Neural cell (in vitro differentiated cells): Measurements from ENCODE around the gene USP11. TPM values are rescaled to one million over a fixed set of nuclear protein-coding genes. Genes with fewer than 3 reads are reported as not detected.

Experiments used
- H2AFZ ChIP-seq: fragments of 200-600, 300-800 bp; sonication (generic), shearing (Covaris generic); 2 replicates; pipeline ENCODE4 v1.6.0; 2014; ENCODE audit warnings: low read depth, mild to moderate bottlenecking, antibody characterized with exemption, low read length, moderate library complexity
- H3F3A ChIP-seq: fragments of 200-600 bp; shearing (Covaris generic); 2 replicates; pipeline ENCODE4 v1.6.1; 2016; ENCODE audit warnings: mild to moderate bottlenecking, moderate library complexity, mixed read lengths, antibody characterized with exemption, low read length; ENCODE audit not compliant: insufficient read depth, poor library complexity, severe bottlenecking
- H3K27ac ChIP-seq: fragments of 200-600, 300-800 bp; sonication (generic), shearing (Covaris generic); 2 replicates; pipeline ENCODE4 v1.5.1; 2014; ENCODE audit warnings: mild to moderate bottlenecking, low read length, moderate library complexity
- H3K27me3 ChIP-seq: fragments of 300-800, 200-600 bp; sonication (generic), shearing (Covaris generic); 2 replicates; pipeline ENCODE4 v1.6.0; 2014; ENCODE audit warnings: mild to moderate bottlenecking, low read depth, low read length, moderate library complexity; ENCODE audit not compliant: insufficient read depth
- H3K36me3 ChIP-seq: fragments of 300-800, 200-600 bp; sonication (generic), shearing (Covaris generic); 2 replicates; pipeline ENCODE4 v1.5.1; 2014; ENCODE audit warnings: mild to moderate bottlenecking, antibody characterized with exemption, low read length, moderate library complexity; ENCODE audit not compliant: insufficient read depth
- H3K4me2 ChIP-seq: fragments of 300-800, 200-600 bp; sonication (generic), shearing (Covaris generic); 2 replicates; pipeline ENCODE4 v1.6.0; 2014; ENCODE audit warnings: mild to moderate bottlenecking, low read length
- H3K4me3 ChIP-seq: fragments of 300-800, 200-600 bp; sonication (generic), shearing (Covaris generic); 2 replicates; pipeline ENCODE4 v1.5.1; 2014; ENCODE audit warnings: mild to moderate bottlenecking, low read length, moderate library complexity
- H3K79me2 ChIP-seq: fragments of 200-600 bp; shearing (Covaris generic); replicated peaks from 2 replicates; pipeline ENCODE4 v1.6.0; 2014; ENCODE audit warnings: mild to moderate bottlenecking, low read length, moderate library complexity; ENCODE audit not compliant: insufficient read depth
- H3K9ac ChIP-seq: fragments of 300-800, 200-600 bp; sonication (generic), shearing (Covaris generic); 2 replicates; pipeline ENCODE4 v1.6.1; 2016; ENCODE audit warnings: mild to moderate bottlenecking, low read length, mixed read lengths
- H3K9me2 ChIP-seq: fragments of 200-600 bp; shearing (Covaris generic); 2 replicates; pipeline ENCODE4 v1.6.1; 2016; ENCODE audit warnings: mild to moderate bottlenecking, low read length, mixed read lengths; ENCODE audit not compliant: insufficient read depth
- H3K9me3 ChIP-seq: fragments of 200-600, 300-800 bp; sonication (generic), shearing (Covaris generic); 2 replicates; pipeline ENCODE4 v1.6.1; 2016; ENCODE audit warnings: mild to moderate bottlenecking, mixed run types, low read length, moderate library complexity, mixed read lengths
- H4K20me1 ChIP-seq: fragments of 200-600 bp; shearing (Covaris generic); 2 replicates; pipeline ENCODE4 v1.6.1; 2016; ENCODE audit warnings: mild to moderate bottlenecking, mixed run types; ENCODE audit not compliant: insufficient read depth
- EP300 ChIP-seq: fragments of 450-650 bp; conservative IDR thresholded peaks from 2 replicates; pipeline ENCODE4 v1.6.1; 2014; ENCODE audit warnings: antibody characterized with exemption, mild to moderate bottlenecking, moderate library complexity; ENCODE audit not compliant: poor library complexity, severe bottlenecking
- EZH2 ChIP-seq: fragments of 200-600, 300-800 bp; shearing (Covaris generic), sonication (generic); IDR thresholded peaks from 2 replicates; pipeline ENCODE4 v1.6.1; 2014; ENCODE audit warnings: antibody characterized with exemption, low read length, borderline replicate concordance, mild to moderate bottlenecking; ENCODE audit not compliant: insufficient read depth, poor library complexity, severe bottlenecking
- MXI1 ChIP-seq: fragments of 450-650 bp; conservative IDR thresholded peaks from 2 replicates; pipeline ENCODE4 v1.6.1; 2014; ENCODE audit warnings: antibody characterized with exemption, mild to moderate bottlenecking; ENCODE audit not compliant: poor library complexity, severe bottlenecking
- POLR2AphosphoS5 ChIP-seq: IDR thresholded peaks from 2 replicates; pipeline ENCODE4 v1.6.1; 2012
- RAD21 ChIP-seq: fragments of 450-650 bp; conservative IDR thresholded peaks from 2 replicates; pipeline ENCODE4 v1.6.1; 2014; ENCODE audit warnings: antibody characterized with exemption, mild to moderate bottlenecking, moderate library complexity
- SMC3 ChIP-seq: fragments of 450-650 bp; conservative IDR thresholded peaks from 2 replicates; pipeline ENCODE4 v1.6.1; 2014; ENCODE audit warnings: antibody characterized with exemption, mild to moderate bottlenecking, moderate library complexity; ENCODE audit not compliant: poor library complexity
- TAF1 ChIP-seq: IDR thresholded peaks from 2 replicates; pipeline ENCODE4 v1.6.1; 2012; ENCODE audit warnings: low read depth
- polyA plus RNA-seq: library from polyadenylated mRNA; depleted of rRNA; stranded (reverse); fragments of >200 nt; gene quantifications from 2 replicates; pipeline ENCODE4 v1.2.3, GENCODE V29; 2014
- TF ChIP-seq, protein P1 (sequence below): fragments of 450-650 bp; IDR thresholded peaks from 2 replicates; pipeline ENCODE4 v1.5.1; 2014; ENCODE audit warnings: antibody characterized with exemption, mild to moderate bottlenecking, moderate library complexity; ENCODE audit not compliant: poor library complexity, severe bottlenecking
- TF ChIP-seq, protein P2 (sequence below): IDR thresholded peaks from 2 replicates; pipeline ENCODE4 v1.6.1; 2012; ENCODE audit warnings: borderline replicate concordance

Gene USP11
- polyA plus RNA-seq, 1 donor from 2014 or later = 184 TPM

DNA sequence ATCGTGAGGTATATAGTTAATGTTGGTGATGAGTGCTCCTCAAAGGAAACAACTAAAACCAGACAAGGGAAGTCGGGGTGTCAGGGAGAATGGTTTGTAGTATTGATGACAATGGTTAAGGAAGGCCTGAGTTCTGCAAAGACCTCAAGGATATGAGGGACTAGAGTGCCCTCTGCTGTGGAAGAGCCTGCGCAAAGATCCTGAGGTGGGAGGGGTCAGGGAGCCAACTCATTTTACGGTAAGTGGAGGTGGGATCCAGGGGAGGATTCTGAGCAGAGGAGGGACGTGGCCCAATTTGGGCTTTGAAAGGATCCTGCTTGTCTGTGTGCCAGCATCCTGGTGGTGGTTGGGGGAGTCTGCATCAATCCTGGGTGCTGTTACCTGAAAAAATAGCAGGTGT lies 27.8 kb upstream of the USP11 start:
- Histone ChIP-seq H3F3A (no peaks in the 10 kb centered on the region), H3K9ac (no peak overlapping the region), H3K27ac (no peak overlapping the region), H3K9me2 (no peaks in the 10 kb centered on the region), H3K4me3 (no peak overlapping the region), H3K27me3 (no peaks in the 10 kb centered on the region), H3K9me3 (no peaks in the 10 kb centered on the region), H3K4me2 (no peak overlapping the region), H4K20me1 (no peaks in the 10 kb centered on the region), H3K36me3 (no peaks in the 10 kb centered on the region), H2AFZ (no peak overlapping the region), H3K79me2 (no peaks in the 10 kb centered on the region)
- TF ChIP-seq EZH2 (no peak), EP300 (no peak), SMC3 (no peak), POLR2AphosphoS5 (no peak), MXI1 (no peak), RAD21 (no peak), TAF1 (no peak)
- TF ChIP-seq, protein P1, sequence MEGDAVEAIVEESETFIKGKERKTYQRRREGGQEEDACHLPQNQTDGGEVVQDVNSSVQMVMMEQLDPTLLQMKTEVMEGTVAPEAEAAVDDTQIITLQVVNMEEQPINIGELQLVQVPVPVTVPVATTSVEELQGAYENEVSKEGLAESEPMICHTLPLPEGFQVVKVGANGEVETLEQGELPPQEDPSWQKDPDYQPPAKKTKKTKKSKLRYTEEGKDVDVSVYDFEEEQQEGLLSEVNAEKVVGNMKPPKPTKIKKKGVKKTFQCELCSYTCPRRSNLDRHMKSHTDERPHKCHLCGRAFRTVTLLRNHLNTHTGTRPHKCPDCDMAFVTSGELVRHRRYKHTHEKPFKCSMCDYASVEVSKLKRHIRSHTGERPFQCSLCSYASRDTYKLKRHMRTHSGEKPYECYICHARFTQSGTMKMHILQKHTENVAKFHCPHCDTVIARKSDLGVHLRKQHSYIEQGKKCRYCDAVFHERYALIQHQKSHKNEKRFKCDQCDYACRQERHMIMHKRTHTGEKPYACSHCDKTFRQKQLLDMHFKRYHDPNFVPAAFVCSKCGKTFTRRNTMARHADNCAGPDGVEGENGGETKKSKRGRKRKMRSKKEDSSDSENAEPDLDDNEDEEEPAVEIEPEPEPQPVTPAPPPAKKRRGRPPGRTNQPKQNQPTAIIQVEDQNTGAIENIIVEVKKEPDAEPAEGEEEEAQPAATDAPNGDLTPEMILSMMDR = no peak
- TF ChIP-seq, protein P2, sequence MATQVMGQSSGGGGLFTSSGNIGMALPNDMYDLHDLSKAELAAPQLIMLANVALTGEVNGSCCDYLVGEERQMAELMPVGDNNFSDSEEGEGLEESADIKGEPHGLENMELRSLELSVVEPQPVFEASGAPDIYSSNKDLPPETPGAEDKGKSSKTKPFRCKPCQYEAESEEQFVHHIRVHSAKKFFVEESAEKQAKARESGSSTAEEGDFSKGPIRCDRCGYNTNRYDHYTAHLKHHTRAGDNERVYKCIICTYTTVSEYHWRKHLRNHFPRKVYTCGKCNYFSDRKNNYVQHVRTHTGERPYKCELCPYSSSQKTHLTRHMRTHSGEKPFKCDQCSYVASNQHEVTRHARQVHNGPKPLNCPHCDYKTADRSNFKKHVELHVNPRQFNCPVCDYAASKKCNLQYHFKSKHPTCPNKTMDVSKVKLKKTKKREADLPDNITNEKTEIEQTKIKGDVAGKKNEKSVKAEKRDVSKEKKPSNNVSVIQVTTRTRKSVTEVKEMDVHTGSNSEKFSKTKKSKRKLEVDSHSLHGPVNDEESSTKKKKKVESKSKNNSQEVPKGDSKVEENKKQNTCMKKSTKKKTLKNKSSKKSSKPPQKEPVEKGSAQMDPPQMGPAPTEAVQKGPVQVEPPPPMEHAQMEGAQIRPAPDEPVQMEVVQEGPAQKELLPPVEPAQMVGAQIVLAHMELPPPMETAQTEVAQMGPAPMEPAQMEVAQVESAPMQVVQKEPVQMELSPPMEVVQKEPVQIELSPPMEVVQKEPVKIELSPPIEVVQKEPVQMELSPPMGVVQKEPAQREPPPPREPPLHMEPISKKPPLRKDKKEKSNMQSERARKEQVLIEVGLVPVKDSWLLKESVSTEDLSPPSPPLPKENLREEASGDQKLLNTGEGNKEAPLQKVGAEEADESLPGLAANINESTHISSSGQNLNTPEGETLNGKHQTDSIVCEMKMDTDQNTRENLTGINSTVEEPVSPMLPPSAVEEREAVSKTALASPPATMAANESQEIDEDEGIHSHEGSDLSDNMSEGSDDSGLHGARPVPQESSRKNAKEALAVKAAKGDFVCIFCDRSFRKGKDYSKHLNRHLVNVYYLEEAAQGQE = no peak

DNA sequence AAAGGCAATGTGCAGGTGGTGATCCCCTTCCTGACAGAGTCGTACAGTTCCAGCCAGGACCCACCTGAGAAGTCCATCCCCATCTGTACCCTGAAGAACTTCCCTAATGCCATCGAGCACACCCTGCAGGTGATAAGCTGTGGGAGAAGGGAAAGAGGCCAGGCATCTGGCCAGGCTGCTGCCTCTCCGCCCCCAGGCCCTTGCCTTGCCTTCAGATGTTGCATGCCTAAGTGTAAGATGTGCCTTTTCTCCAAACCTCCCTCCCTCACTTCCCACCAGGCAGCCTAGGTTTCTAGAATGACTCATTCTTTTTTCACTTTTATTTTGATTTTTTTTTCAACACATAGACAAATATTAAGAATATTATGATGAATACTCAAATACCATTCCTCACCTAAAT lies 26.5 kb upstream of the USP11 start:
- no peaks in the 10 kb centered on the region for H3K27me3 ChIP-seq
- no peaks in the 10 kb centered on the region for H3K36me3 ChIP-seq
- H3K4me3 ChIP-seq = no peak overlapping the region
- no peak overlapping the region for H3K4me2 ChIP-seq
- TF ChIP-seq MXI1 (no peak), TAF1 (no peak), EP300 (no peak), SMC3 (no peak), EZH2 (no peak), RAD21 (no peak), POLR2AphosphoS5 (no peak)
- TF ChIP-seq, protein P1 = no peak
- TF ChIP-seq, protein P2 = no peak
- no peaks in the 10 kb centered on the region for H3K9me3 ChIP-seq
- H3K79me2 ChIP-seq = no peaks in the 10 kb centered on the region
- H3K9ac ChIP-seq = no peak overlapping the region
- no peaks in the 10 kb centered on the region for H3F3A ChIP-seq
- no peaks in the 10 kb centered on the region for H4K20me1 ChIP-seq
- H2AFZ ChIP-seq = no peak overlapping the region
- H3K27ac ChIP-seq = no peak overlapping the region
- H3K9me2 ChIP-seq = no peaks in the 10 kb centered on the region
